ENCODE measurements around the gene KCNQ1. TPM values are rescaled to one million over a fixed set of nuclear protein-coding genes. Genes with fewer than 3 reads are reported as not detected.

The KCNQ1 gene
- total RNA-seq, 1 experiment from 2014 or later, result 10.7 TPM

GRCh38 chr11:2724653-2725367 is 280.0 kb downstream of the KCNQ1 start:
- no peaks in the 10 kb centered on the region for H3K9me3 ChIP-seq (ENCODE audit: control insufficient read depth in 1 of 2, insufficient read depth in 1 of 2, low read depth in 1 of 2, low read length in 2 of 2)
- ChIA-PET CTCF (no interaction called here), RAD21 (ENCODE audit: low non-redundant PET in 1 of 2, low total read pairs in 2 of 2, uncharacterized antibody in 2 of 2, unreplicated experiment in 2 of 2) (no interaction called here), POLR2A (no interaction called here)
- no peaks in the 10 kb centered on the region for H3K4me1 ChIP-seq (ENCODE audit: control insufficient read depth in 1 of 2, insufficient read depth in 2 of 2, low read length in 2 of 2)
- no peaks in the 10 kb centered on the region for H4K20me1 ChIP-seq (ENCODE audit: insufficient read depth)
- DNase-seq (ENCODE audit: low read depth, low spot score) (no peak), ATAC-seq (no peak)
- no peak overlapping the region for H2AFZ ChIP-seq (ENCODE audit: low read depth, low read length, poor library complexity, severe bottlenecking)
- TF ChIP-seq ATF3 (IDR thresholded peaks at IDR 0.05) (no peak), SRF (IDR thresholded peaks at IDR 0.05; ENCODE audit: low read depth) (no peak), ZBTB33 (IDR thresholded peaks at IDR 0.05; ENCODE audit: extremely low read depth, insufficient replicate concordance, low read length) (no peak), ELF1 (IDR thresholded peaks at IDR 0.05; ENCODE audit: borderline replicate concordance, low read depth) (no peak), CEBPB (IDR thresholded peaks at IDR 0.05; ENCODE audit: low read depth) (no peak), CTCF (IDR thresholded peaks at IDR 0.05 in 2 of 3, conservative IDR thresholded peaks at IDR 0.05 in 1 of 3; ENCODE audit: borderline replicate concordance in 1 of 3, insufficient read depth in 1 of 3, low read depth in 2 of 3, low read length in 2 of 3) (no peak), POLR2AphosphoS5 (IDR thresholded peaks at IDR 0.05; ENCODE audit: low read depth, low read length) (no peak), FOSL1 (IDR thresholded peaks at IDR 0.05; ENCODE audit: low read depth) (no peak), EZH2 (IDR thresholded peaks at IDR 0.05) (no peak), ZFX (IDR thresholded peaks at IDR 0.05) (no peak), ZNF274 (IDR thresholded peaks at IDR 0.05; ENCODE audit: low read depth, low read length) (no peak), EGR1 (IDR thresholded peaks at IDR 0.05; ENCODE audit: low read depth) (no peak), YY1 (IDR thresholded peaks at IDR 0.05; ENCODE audit: extremely low read depth, insufficient replicate concordance, low read depth, low read length) (no peak)
- no peaks in the 10 kb centered on the region for H3K79me2 ChIP-seq (ENCODE audit: insufficient read depth, low read length)
- no peaks in the 10 kb centered on the region for H3K9me2 ChIP-seq (ENCODE audit: insufficient read depth)
- intact Hi-C loops (cut with micrococcal nuclease), result no loop called here
- no TSS peak for BruUV-seq (replicated peaks)
- no peak overlapping the region for H3K27ac ChIP-seq (ENCODE audit: low read depth, low read length)
- no peak overlapping the region for H3K9ac ChIP-seq (ENCODE audit: low read length)
- H3K4me2 ChIP-seq (ENCODE audit: low read length), result no peak overlapping the region
- H3K4me3 ChIP-seq (replicated peaks in 1 of 2; ENCODE audit: low read depth in 1 of 2, low read length in 2 of 2), result no peak overlapping the region
- no peaks in the 10 kb centered on the region for H3K27me3 ChIP-seq (ENCODE audit: insufficient read depth, low read length)
- H3K36me3 ChIP-seq (ENCODE audit: control insufficient read depth in 1 of 2, insufficient read depth in 2 of 2, low read length in 2 of 2), result no peaks in the 10 kb centered on the region
